ENCODE measurements around the gene CFAP45.

CFAP45 gene

DNA sequence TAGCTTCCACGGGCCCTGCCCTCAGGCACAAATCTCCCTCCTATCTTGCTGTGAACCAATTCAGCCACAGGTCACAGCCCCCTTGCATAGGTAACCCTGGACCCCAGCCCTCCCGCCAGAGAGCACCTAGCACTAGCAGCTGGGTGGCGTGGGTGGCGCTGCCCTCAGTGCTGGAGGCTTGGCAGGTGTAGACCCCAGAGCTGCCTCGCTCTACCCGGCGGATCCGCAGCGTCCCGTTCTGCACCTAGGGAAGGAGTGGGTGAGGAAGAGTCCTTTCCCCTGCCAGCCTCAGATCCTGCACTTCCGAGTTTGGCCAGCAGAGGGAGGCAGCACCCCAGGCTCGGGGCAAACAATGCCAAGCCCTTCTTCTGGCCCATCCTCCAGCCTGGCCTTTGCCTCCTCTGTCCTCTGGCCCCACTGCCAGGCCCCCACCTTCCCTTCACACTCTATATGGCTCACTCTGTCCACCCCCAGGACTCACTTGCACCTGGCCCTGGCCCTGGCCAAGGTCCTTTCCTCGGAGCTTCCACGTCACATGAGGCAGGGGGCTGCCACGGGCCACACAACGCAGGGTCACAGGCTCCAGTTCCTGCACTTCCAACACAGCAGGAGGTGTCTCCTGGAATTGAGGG, 36.4 kb upstream of the CFAP45 start:
- peak; percentile 69 to 79 (median 72) for DNase-seq (ENCODE audit: low read depth in 3 of 3)

DNA sequence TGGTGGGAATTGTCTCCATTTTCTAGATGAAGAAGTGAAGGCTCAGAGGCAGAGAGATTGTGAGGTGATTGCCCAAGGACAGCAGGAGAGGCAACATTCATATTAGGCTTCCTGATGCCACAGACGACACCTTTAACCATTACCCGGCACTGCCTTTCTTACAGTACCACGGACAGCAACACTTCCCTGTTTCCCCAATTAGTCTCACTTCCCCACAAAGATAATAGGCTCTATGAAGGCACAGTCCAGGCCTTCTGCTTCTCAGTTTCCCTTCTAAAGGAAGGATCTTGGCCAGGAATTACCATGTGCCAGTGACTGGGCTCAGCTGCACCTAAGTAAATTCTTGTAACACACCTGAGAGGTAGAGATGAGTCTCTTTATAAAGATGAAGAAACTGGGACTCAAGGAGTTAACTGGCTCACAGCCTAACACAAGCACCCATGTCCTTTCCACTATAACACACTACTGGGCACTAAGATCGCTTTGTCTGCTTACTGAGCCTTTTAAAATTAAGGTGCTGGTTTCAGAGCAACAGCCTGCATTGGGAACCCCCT, 35.8 kb upstream of the CFAP45 start:
- DNase-seq (ENCODE audit: low read depth in 3 of 3): no peak

DNA sequence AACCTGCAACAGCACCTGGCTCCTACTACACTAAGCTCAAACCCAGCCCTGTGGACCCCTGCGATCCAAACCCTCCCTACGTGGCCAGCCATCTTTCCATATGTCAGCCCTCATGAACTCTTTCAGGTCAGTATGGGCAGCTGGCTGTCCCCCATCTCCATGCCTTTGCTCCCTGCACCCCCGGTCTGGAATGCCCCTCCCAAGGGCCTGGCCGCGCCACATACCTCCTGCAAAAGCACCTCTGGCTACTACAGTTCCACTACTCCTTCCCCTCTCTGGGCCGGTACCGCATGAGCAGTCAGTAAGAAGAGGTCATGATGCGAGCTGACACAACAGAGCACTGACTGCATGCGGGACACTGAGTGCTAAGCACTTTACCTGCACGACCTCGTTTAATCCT, 35.3 kb upstream of the CFAP45 start:
- no peak for DNase-seq (ENCODE audit: low read depth in 3 of 3)

DNA sequence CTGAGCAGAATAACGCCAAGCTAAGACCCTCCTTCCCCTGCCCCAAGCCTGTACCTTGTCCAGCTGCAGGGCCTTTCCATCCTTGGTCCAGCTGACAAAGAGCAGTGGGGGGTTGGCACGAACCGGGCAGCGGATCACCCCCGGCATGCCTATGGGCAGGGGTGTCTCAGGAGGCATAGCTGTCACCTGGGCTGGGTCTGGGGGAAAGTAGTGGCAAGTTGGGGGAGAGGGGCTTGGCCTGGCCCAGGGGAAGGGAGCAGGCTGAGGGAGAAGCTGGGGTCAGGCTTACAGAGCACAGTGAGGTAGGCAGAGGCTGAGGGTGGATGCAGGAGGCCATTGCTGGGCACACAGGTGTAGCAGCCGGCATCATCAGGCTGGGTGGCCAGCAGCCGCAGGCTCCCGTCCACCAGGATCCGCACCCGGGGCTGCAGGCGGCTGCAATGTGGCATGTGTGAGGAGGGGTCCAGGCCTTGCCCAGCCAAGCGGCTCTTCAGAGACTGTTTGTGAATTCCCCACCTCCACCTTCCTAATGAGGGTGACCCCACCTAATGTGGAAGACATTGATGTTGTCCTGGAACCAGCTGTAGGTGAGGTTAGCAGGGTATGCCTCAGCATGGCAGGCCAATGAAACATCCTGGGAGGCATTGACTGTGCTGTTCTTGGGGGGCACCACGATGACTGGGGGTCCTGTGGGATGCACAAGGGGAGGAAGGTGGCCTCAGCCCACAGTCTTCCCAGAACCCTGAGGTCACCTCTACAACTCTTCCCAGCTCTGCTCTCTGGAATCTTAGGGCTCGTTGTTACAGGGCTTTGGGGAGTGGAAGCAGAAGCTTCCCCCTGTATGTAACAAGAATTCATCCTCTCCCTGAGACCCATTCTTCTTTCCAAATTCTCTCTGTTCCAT, 34.4 kb upstream of the CFAP45 start:
- no peak for DNase-seq (ENCODE audit: low read depth in 3 of 3)

DNA sequence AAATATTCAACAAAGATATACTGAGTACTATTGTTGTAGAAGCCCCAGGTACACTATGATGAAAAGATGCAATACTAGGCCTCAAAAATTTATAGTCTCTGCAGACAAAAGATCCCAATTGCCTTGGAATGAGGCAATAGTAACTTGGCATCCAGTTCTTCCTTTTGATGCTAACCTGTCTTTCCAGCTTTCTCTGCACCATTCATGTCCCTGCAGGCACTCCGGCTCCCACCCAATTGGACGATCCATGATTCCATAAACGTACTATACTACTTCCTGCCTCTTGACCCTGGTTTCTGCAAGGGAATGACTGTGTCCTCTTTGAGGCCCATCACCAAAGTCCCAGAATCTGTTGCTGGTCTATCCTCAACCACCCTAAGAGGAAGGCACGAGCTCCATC, 33.4 kb upstream of the CFAP45 start:
- DNase-seq (ENCODE audit: low read depth in 3 of 3): no peak

DNA sequence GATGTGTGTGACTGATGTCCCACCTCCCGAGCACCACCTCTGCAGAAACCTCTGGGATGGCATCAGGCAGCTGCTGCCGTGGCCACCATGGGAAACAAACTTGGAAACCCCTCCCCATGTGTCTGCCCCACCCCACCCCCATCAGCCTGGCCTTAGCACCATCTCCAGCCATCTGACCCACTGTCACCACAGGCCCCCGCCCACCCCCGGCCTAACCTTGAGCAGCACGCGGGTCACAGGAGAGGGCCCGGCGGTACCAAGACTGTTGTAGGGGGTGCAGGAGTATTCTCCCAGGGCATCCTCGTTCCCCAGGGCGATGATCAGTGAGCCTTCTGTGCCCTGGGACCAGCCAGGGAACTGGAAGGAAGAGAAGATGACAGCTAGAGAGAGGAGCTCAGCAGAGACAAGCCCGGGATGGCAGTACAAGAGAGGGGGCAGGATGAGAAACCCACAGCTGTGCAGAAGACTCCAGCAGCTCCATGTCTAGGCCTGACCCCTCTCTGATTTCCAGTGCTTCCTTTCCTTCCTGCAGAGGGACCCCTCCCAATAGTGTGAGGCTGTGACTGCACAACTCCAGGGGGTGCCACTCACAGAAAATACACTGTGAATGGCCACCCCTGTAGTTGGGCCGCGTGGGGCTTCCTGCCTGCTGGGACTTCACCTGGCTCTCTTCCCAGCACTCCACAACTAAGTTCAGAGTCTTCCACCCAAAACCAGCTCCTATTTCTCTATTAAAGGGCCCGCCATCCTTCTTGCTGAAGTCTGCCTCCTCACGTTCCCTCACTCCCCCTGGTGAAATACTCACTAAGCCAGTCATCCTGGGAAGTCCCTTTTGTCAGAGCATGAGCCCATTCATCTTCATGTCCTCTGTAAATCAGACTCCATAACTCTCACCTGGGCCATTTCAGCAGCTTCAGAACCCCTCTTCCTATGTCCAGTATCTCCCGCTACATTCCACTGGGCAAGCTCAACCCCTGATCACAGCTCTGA, 32.6 kb upstream of the CFAP45 start:
- DNase-seq (ENCODE audit: low read depth in 3 of 3): no peak

DNA sequence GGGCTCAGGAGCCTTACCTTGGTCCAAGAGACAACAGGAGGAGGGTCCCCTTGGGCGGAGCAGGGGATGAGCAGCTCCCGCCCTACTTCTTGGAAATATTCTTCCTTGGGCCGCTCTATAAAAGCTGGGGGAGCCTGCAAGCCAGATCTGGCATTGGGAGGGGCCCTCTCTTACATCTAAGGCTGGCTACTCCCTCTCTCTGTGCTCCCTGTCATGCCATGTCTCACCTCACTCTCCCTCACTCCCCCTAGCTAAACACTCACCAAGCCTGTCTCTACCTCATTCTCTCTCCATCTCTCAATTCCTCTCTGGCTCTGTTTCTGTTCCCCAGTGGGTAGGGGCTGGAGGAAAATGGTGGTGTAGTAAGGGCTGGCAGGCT, 31.8 kb upstream of the CFAP45 start:
- no peak for DNase-seq (ENCODE audit: low read depth in 3 of 3)

DNA sequence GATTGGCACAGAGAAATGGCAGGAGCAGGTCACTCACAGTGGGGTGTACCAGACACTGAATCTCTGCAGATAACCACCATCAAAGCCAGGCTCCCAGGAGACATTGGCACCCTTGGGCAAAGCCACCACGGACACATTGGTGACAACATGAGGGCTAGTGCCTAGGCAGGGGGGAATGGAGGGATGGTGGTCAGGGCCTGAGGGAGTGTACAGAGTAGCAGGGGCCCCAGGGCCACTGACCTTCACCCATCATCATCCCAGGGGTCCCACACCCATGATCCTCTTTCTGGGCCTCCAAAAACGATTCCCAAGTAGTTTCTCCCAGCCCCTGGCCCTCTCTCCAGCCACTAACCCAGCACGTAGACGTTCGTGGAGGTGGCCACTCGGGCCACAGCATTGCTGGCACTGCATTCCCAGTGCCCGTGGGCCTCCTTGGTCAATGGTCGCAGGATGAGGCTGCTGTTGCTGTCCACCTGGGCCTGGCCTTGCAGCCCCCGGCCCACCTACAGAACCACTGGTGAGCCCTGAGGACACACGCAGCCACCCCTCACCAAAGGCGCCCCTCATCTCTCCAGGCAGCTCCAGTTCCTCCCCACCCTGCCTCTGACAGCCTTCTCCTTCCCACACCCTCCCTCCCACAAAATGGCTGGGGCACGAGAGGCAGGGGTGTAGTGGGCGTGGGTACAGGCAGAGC, 31.3 kb upstream of the CFAP45 start:
- no peak for DNase-seq (ENCODE audit: low read depth in 3 of 3)

DNA sequence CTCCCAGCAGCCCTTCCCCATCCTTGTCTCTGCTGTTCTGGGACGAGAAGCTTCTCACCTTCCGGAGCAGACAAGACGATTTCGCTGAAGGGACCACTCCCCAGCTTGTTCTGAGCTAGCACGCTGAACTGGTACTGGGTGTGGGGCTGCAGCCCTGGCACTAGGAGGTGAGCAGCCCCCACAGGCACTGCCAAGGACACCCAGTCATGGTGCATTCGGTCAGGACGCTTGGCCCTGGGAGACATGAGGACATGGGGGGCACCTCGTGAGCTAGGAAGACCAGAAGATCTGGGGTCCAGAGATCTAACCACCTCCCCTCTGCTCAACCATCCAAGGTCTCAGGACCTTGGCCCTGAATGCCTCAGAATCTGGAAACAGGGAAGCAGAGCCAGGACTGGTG, 30.7 kb upstream of the CFAP45 start:
- DNase-seq (ENCODE audit: low read depth in 3 of 3): no peak

DNA sequence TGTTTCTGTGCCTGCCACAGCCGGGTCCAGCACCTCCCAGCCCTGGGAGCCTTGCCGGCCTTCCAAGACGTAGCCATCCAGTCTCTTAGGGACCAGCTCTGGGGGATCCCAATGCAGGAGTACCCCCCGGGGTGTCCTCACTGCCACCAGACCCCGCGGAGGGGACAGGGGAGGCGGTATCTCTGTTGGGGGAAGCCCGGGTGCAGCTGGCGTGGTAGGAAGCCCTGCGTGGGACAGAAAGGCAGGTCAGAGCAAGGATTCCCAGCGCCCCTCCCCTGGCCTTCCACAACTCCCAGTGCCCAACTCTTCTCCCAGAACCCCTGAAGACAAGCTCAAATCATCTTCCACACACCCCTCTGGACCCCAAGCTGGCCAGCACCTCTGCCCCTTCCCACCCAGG, 30.3 kb upstream of the CFAP45 start:
- no peak for DNase-seq (ENCODE audit: low read depth in 3 of 3)

DNA sequence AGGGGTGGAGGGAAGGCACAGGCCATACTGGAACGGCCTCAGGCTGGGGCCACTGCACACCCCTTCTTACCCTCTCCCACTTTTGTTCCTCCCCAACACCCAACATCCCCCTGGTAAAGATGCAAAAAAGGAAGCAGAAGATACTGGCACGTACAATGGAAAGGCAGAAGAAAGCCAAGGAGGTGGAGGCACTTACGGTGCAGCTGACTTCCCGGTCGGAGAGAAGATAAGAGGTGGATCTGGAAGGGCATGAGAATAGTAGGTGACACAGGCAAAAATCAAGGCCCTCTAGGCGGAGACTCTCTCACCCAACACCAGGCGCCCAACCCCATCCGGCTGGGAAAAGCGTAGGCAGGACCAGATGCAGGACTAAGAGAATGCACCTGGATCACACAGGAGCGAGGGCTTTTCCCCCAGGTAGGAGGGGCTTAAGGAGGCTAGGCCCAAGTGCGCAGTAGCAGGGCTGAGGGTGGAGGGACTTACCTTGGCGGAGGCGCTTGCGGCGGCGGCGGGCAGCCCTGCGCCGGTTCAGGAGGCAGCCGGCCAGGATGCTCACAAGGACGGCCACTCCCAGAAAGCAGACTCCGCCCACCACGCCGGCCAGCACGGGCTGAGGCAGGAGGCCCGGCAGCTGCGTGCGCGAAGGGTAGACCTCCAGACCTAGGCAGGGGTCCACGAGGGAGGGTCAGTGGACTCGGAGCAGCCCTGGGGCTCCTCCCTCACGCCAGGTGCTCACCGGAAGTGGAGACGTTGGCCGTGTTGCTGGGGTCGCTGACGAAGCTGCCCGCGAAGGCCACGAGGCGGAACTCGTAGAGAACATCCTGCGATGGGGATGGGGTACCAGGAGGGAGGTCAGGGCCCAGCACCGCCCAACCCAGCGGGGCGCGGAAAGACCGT, 29.4 kb upstream of the CFAP45 start:
- no peak for DNase-seq (ENCODE audit: low read depth in 3 of 3)

DNA sequence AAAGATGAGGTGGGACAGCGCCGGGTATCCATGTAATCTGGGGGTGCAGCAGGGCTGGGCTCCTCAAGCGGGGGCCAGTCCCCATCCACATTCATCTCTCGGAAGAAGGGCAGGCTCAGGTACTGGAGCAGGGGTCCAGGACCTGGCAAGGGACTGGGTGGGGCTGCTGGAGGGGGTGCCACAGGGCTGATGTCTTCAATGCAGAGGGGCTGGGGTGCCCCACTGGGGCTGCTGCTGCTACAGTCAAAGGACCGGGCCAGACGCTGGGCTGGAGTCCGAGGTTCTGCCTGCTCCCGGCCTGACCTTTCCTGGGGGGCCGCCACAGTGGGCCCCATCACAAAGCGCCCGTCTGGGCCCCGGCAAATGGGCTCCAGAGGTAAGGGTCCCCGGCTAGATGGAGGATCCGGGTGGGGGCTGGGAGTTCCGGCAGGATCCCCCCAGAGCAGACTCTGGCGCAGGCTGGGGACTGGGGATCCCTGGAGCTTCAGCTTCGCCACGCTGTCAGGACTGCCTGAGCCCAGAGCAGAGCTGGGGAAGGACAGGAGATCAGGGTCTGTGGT, 28.6 kb upstream of the CFAP45 start:
- DNase-seq (ENCODE audit: low read depth in 3 of 3): no peak

DNA sequence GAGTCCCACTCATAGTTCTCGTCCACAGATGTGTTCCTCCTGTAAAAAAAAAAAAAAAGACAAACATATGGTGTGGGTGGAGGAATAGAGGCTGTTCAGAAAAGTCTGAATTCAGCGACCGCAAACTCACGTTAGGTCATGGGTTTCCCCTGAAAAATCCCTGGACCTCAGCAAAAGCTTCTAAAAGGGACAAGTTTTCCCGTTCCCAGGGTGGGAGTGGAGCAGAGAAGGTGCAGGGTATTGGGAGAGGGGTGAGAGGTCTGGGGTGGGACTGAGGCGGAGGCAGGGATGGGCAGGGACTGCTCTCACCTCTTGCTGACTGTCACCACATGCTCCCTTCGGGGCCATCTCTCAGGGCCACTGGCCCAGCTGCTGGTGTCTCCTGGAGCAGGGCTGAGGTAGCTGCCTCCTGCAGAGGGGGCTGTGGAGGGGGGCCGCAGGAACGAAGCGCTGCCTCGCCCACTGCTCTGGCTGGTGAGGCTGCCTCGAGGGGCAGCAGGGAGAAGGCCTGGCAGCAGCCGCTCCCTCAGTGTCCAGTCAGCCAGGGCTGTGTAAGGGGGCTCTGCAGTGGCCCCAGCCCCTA, 28.0 kb upstream of the CFAP45 start:
- no peak for DNase-seq (ENCODE audit: low read depth in 3 of 3)

DNA sequence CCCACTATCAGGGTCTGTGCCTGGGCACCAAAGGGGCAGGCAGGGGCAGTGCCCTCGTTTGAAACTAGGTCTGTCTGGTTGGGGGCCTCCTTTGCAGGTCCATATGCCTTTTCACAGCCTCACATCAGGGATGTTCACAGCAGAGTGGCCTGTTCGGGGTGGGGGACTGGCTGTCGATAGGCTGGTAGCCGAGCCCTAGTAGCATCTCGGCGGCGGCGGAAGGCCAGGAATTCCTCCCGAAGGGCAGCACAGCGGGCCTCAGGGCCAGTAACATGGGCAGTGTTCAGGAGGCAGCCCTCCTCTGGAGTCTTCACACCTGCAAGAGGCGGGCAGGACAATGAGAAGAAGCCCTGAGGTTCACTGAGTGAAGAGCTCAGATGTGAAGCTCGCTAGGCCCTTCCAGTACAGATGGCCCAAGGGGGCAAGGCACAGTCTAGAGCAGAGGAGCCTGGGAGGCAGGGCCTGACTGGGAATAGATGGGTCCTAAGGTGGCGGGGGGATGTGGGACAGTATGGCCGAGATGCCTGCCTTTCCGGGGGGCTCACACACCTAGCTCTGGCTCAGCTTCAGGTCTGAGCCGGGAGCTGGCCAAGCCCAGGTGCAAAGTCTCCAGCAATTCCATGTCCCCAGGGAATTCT, 27.4 kb upstream of the CFAP45 start:
- DNase-seq (ENCODE audit: low read depth in 3 of 3): no peak

DNA sequence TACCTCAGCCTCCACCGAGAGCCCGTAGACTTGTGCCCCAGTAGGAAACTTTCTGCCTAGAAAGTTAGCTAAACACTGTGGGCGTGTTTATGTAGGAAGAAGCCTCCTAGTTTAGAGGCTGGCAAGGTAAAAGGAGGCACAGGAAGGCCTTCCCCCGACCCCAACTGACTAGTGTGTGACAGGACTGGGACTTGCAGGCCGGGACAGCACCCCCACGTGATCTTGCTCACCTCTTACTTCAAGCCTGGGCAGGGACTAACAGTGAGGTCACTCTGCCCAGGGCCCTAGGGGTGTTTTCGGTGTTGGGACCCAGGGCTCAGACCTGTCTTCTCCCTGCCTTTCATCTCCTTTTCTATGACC, 25.7 kb upstream of the CFAP45 start:
- DNase-seq (ENCODE audit: low read depth in 3 of 3): no peak

DNA sequence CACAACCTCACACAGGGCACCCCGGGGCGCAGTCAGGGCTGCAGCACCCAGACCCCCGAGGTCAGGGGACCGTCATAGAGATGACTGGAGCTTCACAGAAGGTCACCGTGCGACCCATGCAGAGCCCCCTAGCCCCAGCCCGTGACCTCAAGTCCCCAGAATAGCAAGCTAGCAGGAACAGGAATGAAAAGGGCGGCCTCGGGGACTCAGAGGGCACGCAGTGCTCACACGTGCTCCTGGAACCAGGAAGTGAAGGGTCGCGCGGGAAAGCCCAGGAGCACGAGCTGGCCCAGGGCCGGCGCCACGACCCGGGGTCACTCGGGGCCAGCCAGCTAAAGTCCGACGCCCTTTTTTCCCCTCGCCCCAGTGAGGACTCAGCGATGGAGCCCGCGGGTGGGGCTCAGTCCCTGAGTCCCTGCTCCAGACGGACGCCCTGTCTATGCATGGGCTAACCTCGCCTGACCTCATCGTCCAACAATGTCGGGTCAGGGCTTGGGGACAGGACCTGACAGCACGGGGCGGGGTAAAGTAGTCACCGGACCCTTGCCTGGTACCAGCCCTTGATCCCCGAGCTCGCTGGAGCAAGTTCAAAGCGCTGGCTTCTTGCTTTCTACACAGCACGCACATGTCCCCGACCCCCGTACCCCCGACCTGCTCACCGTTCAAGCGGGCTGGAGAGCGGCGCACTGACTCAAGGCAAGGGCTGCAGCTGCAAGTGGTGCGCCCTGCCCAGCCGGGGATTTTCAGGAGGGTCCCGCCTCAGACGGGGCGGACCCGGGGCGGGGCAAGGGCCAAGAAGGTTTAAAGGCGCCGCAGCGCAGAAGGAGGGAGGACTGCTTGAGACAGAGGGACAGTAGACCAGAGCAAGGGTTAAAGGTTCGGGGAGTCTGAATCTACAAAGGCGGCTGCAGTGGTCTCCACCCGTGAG, 25.1 kb upstream of the CFAP45 start, which contains the start of gene TAGLN2:
TAGLN2 (minus strand) TSS at position 717 of the 928 bp plus-strand sequence. CDS start 4,998 bp downstream, outside the sequence.
- DNase-seq (ENCODE audit: low read depth in 3 of 3): peak; percentile 78 to 84 (median 78)

DNA sequence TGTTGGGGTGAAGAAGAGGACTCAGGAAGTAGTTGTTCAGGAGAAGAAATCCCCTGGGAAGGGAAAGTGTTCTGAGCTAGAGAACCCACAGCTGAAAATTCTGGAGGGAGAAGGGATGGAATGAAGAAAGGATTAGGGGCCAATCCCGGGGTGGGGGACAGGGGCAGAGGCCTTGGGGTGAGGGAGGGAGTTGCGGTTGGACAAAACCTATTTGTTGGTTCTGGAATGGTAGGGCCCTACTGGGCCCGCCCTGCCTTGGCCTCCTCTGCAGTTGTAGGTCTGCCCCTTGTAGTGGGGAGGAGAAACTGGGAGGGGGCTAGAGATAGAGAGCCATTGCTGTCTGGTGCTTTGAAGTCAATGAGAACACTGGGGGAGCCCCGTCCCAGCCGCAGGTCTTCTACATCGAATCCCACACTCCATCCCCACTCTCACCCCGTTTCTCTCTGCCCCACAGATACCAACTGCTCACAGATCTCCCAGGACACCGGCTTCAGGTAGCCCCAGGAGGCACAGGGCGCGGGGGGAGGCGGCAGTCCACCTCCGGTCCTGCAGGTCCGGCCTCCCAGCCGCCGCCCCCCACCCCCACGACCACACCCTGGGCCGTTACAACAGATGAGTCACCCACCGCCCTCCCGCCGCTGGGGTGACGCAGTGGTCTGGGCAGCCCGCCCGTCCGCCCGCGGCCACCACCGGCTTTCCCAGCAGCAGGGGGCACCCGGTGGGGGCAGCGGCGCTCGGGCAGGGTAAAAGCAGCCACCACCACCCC, 24.2 kb upstream of the CFAP45 start:
- DNase-seq (ENCODE audit: low read depth in 3 of 3): peak in 1 of 3 experiments; percentile 26
